Osteoblast (primary cell): Measurements from ENCODE around the gene TMEM108. TPM values are rescaled to one million over a fixed set of nuclear protein-coding genes. Genes with fewer than 3 reads are reported as not detected.

Experiments used
- DNase-seq: peaks from one replicate; pipeline ENCODE4 v3.0.0; 2011; ENCODE audit warnings: low spot score, mixed read lengths; ENCODE audit not compliant: insufficient read length; ENCODE audit errors: missing footprints
- H2AFZ ChIP-seq: 2 replicates; pipeline ENCODE4 v1.6.0; 2011; ENCODE audit warnings: mild to moderate bottlenecking, low read length
- H3K27ac ChIP-seq: 2 replicates; pipeline ENCODE4 v1.5.1; 2011; ENCODE audit warnings: mild to moderate bottlenecking, low read depth, low read length, moderate library complexity
- H3K27me3 ChIP-seq: 2 replicates; pipeline ENCODE4 v1.6.0; 2012; ENCODE audit warnings: mild to moderate bottlenecking, control low read depth, inconsistent platforms, low read length, moderate library complexity; ENCODE audit not compliant: insufficient read depth
- H3K36me3 ChIP-seq: 2 replicates; pipeline ENCODE4 v1.5.1; 2011; ENCODE audit warnings: mild to moderate bottlenecking, low read length, control low read depth, moderate library complexity; ENCODE audit not compliant: insufficient read depth
- H3K4me1 ChIP-seq: 2 replicates; pipeline ENCODE4 v1.5.1; 2011; ENCODE audit warnings: mild to moderate bottlenecking, low read length, control low read depth, moderate library complexity; ENCODE audit not compliant: insufficient read depth
- H3K4me2 ChIP-seq: 2 replicates; pipeline ENCODE4 v1.6.0; 2011; ENCODE audit warnings: mild to moderate bottlenecking, low read length; ENCODE audit not compliant: insufficient read depth
- H3K4me3 ChIP-seq: fragments of 200-600 bp; sonication (generic); 3 replicates; pipeline ENCODE4 v1.5.1; 2012; ENCODE audit warnings: mild to moderate bottlenecking, low read length, inconsistent platforms; ENCODE audit not compliant: insufficient read depth
- H3K79me2 ChIP-seq: 2 replicates; pipeline ENCODE4 v1.6.0; 2012; ENCODE audit warnings: mild to moderate bottlenecking, low read length, control low read depth, inconsistent platforms; ENCODE audit not compliant: insufficient read depth
- H3K9me3 ChIP-seq: 2 replicates; pipeline ENCODE4 v1.5.1; 2011; ENCODE audit warnings: low read depth, low read length, control low read depth
- H4K20me1 ChIP-seq: 2 replicates; pipeline ENCODE4 v1.6.0; 2012; ENCODE audit warnings: mild to moderate bottlenecking, low read length, control low read depth; ENCODE audit not compliant: insufficient read depth
- total RNA-seq: library from RNA; depleted of rRNA; stranded (reverse); fragments of >200 nt; gene quantifications from 2 replicates; pipeline ENCODE4 v1.2.3, GENCODE V29; 2012
- TF ChIP-seq, protein P1 (sequence below): IDR thresholded peaks from 2 replicates; pipeline ENCODE4 v1.5.1; 2011; ENCODE audit warnings: mild to moderate bottlenecking, low read depth, low read length, moderate library complexity; ENCODE audit errors: extremely low read depth

The TMEM108 gene
- total RNA-seq, 1 donor: 0.36 TPM

DNA sequence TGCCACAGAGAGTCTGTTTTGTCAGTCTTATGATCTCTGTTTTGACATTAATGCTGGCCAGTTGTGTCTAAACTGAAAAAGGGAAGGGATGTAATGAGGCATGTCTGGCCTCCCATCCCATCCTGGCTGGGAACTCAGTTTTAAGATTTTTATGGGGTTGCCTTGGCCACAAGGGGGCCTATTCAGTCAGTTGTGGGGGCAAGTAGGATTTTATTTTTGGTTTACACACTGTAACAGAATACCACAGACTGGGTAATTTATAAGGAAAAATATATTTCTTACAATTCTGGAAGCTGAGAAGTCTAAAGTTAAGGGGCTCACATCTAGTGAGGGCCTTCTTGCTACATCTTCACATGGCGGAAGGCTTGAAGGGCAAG is 129.8 kb downstream of the TMEM108 start:
- DNase-seq: no peak
- Histone ChIP-seq H3K4me3 (no peak overlapping the region), H4K20me1 (no peaks in the 10 kb centered on the region), H3K27me3 (no peaks in the 10 kb centered on the region), H3K79me2 (no peaks in the 10 kb centered on the region), H3K36me3 (no peaks in the 10 kb centered on the region), H3K9me3 (no peaks in the 10 kb centered on the region), H3K4me2 (no peak overlapping the region), H3K27ac (no peak overlapping the region), H2AFZ (no peak overlapping the region), H3K4me1 (no peaks in the 10 kb centered on the region)
- TF ChIP-seq, protein P1, sequence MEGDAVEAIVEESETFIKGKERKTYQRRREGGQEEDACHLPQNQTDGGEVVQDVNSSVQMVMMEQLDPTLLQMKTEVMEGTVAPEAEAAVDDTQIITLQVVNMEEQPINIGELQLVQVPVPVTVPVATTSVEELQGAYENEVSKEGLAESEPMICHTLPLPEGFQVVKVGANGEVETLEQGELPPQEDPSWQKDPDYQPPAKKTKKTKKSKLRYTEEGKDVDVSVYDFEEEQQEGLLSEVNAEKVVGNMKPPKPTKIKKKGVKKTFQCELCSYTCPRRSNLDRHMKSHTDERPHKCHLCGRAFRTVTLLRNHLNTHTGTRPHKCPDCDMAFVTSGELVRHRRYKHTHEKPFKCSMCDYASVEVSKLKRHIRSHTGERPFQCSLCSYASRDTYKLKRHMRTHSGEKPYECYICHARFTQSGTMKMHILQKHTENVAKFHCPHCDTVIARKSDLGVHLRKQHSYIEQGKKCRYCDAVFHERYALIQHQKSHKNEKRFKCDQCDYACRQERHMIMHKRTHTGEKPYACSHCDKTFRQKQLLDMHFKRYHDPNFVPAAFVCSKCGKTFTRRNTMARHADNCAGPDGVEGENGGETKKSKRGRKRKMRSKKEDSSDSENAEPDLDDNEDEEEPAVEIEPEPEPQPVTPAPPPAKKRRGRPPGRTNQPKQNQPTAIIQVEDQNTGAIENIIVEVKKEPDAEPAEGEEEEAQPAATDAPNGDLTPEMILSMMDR: peak; percentile 32

DNA sequence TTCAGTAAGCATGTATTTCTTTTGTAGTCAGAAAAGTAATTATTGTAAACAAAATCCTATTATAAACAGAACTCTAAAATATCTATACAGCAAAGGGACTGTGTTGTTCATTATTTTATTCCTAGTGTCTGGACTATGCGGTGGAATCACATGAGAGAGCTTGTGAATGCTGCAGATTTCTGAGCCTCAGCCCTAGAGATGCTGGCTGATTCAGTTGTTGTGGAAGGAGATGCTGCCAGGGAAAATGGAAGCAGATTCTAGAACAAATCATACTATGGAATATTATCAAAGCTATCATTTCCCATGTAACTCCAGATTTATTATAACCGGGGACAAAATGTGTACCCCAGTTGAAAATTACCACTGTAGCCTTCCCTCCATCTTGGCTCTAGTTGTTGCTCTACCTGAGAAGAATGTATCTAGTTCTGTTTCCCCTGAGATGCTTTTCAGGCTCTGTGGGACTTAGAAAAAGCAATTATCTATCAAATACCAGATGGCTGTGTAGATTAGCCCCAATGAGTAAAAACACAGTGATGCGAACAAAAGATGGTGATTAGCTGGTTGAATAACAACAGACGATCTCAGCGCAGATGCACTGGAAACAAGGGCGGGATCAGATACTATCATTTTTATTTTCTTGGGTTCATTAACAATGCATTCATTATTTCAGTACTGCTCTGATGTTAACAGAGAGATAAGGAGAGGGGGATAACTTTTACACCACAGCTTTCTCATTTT is 131.3 kb downstream of the TMEM108 start:
- no peak for DNase-seq
- H3K4me3 ChIP-seq: no peak overlapping the region
- H3K4me1 ChIP-seq: no peaks in the 10 kb centered on the region
- no peaks in the 10 kb centered on the region for H3K9me3 ChIP-seq
- no peaks in the 10 kb centered on the region for H3K36me3 ChIP-seq
- TF ChIP-seq, protein P1: no peak
- H2AFZ ChIP-seq: no peak overlapping the region
- H4K20me1 ChIP-seq: no peaks in the 10 kb centered on the region
- no peak overlapping the region for H3K27ac ChIP-seq
- H3K79me2 ChIP-seq: no peaks in the 10 kb centered on the region
- no peaks in the 10 kb centered on the region for H3K27me3 ChIP-seq
- no peak overlapping the region for H3K4me2 ChIP-seq

DNA sequence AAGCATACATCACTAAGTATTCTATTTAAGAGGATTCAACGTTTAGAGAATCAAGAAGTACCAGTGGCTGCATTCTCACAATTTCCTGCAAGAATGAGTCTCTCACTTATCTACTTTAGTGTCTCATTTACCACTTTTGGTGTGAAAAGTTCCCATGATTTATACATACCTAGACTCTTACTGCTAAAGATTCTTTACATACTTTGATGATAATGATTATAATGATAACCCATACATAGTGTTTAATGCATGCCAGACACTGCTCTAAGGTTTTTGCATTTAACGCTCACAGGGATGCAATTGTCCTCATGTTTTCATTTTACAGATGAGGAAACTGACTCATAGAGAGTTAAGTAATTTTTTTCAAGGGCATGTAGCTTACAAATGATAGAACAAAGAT is 133.6 kb downstream of the TMEM108 start:
- H3K4me2 ChIP-seq: no peak overlapping the region
- no peak for DNase-seq
- TF ChIP-seq, protein P1: no peak

DNA sequence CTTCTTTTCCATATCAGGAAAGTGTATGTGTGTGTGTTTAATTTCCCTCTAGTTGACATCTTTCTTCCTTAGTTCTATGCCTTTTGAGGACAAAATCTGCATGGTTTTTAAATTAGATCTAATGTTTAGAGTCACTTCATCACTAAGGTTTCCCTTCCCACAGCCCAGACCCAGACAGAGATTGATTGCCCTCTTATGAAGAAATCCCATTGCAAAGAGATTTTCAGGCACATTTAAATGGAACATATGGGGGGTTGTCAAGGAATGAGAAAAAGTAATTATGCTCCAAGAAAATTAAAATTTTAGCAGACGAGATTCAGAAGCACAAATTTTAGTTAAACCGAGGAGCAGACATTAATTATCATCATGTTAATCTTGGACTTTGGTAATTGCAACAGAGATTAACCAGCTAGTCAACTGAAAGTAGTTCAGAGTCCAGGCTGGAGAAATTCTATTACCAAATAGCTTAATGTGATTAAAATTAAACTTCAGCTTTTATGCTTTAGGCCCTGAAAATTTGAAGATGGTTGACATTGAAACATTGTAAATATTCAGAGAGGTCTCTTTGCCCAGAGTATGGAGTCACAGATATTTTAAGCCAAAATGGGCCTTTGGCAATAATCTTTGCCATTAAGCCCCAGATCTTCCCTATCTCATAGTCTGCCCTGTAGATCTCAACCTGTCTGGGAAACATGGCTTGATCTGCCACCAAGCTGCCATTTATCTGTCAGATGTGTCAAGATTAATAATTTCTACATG is 143.4 kb downstream of the TMEM108 start:
- H3K27ac ChIP-seq: no peak overlapping the region
- H3K36me3 ChIP-seq: no peaks in the 10 kb centered on the region
- DNase-seq: no peak
- H3K4me1 ChIP-seq: no peaks in the 10 kb centered on the region
- no peaks in the 10 kb centered on the region for H3K27me3 ChIP-seq
- H3K9me3 ChIP-seq: no peaks in the 10 kb centered on the region
- H3K4me3 ChIP-seq: no peak overlapping the region
- TF ChIP-seq, protein P1: no peak
- H3K4me2 ChIP-seq: no peak overlapping the region
- no peaks in the 10 kb centered on the region for H4K20me1 ChIP-seq
- H3K79me2 ChIP-seq: no peaks in the 10 kb centered on the region
- no peak overlapping the region for H2AFZ ChIP-seq

More for the DNA sequence above, 133.6 kb downstream of the TMEM108 start:
- Histone ChIP-seq H2AFZ (no peak overlapping the region), H3K36me3 (no peaks in the 10 kb centered on the region), H3K9me3 (no peaks in the 10 kb centered on the region), H4K20me1 (no peaks in the 10 kb centered on the region), H3K79me2 (no peaks in the 10 kb centered on the region), H3K4me3 (no peak overlapping the region), H3K27me3 (no peaks in the 10 kb centered on the region), H3K27ac (no peak overlapping the region), H3K4me1 (no peaks in the 10 kb centered on the region)
